HG03432 (cell line): ENCODE data around the gene FCER2.
"Not testable (repeated sequence)": the region's sequence is repeated elsewhere in the genome, so short reads cannot be mapped to it uniquely, and the experiment has no call there.

ENCODE experiments used
- ATAC-seq: cut with Tn5 transposase; IDR thresholded peaks from one replicate; pipeline ENCODE4 v1.9.1; 2021; ENCODE audit warnings: mild to moderate bottlenecking, moderate library complexity; ENCODE audit not compliant: unreplicated experiment

The FCER2 gene

DNA sequence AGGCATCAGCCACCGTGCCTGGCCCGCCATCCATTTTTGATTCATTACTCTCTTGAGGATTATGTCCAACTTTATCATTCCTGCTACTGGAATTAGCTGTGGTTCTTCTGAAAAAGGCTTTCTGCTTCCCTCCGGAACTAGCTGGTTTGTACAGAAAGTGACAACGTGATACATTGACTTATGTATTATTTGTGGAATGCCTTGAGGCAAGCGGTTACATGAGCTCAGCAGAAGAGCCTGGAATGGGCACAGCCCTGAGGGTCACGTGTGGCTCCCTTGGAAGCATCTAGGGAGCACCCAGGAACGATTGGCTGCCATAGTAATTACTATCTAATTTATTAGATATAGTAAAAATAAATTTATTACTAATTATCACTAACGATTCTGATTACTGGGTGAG, 47.5 kb downstream of the FCER2 start:
- ATAC-seq = no peak

GRCh38 chr19:7652061-7652641, 49.8 kb downstream of the FCER2 start:
- no peak for ATAC-seq

DNA sequence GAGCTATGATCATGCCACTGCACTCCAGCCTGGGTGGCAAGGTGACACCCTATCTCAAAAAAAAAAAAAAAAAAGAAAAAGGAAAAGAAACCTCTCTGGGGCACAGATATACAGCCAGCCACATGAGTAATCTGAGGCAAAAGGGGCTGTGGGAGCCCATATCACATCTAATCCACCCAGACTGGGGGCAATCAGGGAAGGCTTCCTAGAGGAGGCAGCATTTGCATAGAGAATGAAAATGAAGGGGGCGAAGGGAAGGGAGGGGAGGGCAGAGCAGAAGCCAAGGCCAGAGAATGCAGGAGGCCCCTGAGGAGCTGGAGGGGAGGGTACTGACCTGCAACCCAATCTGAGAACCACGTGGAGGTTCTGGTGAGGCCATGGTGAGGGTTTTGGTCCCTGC, 51.8 kb downstream of the FCER2 start:
- ATAC-seq = no peak

DNA sequence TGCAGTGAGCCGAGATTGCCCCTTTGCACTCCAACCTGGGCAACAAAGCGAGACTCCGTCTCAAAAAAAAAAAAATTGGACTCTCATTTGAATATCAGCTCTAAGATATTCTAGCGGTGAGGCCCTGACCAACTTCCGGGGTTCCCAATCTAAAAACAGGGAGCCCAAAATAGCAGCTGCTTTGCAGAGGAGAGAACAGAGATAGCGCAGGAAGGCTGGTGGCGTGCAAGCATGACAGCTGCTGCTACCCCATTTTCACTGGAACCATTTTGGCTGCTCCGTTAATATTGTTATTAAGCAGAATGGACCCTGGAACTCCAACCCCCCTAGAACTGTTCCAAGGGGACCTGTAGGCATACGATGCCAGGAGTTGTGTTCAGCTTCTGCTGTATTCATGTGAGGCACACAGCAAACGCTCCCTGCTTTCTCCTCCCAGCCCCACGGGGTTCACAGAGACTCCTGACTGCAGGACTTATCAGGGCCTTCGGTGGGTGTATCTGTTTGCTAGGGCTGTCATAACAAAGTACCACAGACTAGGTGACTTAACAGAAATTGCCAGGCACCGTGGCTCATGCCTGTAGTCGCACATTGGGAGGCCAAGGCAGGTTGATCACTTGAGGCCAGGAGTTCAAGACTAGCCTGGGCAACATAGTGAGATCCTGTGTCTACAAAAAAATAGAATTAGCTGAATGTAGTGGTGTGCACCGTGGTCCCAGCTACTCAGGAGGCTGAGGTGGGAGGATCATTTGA, 53.5 kb downstream of the FCER2 start:
- no peak for ATAC-seq

GRCh38 chr19:7647156-7647555, 54.8 kb downstream of the FCER2 start:
- no peak for ATAC-seq

GRCh38 chr19:7646426-7646700, 55.6 kb downstream of the FCER2 start:
- no peak for ATAC-seq

DNA sequence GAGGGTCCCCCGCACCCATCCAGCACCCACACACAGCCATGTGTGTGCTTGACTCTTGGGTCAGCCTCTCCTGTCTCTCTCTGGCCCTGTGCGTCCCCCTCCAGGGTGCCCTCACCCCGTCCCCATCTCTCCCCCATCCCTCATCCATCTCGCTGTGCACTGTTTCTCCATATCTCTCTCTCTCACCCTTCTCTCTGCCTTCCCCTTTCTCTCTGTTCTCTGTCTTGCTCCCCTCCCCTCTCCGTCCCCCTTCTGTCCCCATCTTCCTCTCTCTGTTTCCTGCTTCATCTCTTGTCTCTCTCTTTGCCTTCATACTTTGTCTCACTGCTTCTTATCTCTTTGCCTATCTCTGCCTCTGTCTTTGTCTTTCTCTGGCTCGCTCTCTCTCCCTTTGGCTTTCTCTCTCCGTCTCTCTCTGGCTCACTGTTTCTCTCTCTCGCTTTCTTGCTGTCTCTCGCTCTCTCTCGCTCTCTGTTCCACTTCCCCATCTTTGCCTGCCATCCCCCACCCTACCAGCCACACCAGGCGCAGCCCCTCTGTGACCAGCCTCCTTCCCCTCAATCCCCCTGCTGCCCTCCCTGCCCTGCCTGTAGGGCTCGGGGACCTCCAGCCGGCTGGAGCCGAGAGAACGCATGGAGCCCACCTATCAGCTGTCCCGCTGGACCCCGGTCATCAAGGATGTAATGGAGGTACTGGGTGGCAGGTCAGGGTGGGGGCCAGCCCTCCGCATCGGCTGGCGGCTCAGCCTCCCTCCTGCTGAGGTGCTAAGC, 56.1 kb downstream of the FCER2 start:
- no peak for ATAC-seq

GRCh38 chr19:7645163-7645562, 56.8 kb downstream of the FCER2 start:
- no peak for ATAC-seq

- ATAC-seq = no peak
Measured at GRCh38 chr19:7644550-7644877, 57.4 kb downstream of the FCER2 start.

GRCh38 chr19:7643629-7644549, 58.0 kb downstream of the FCER2 start:
- ATAC-seq = not testable (repeated sequence)

GRCh38 chr19:7643031-7643415, 58.9 kb downstream of the FCER2 start:
- no peak for ATAC-seq

GRCh38 chr19:7642295-7643030, 59.5 kb downstream of the FCER2 start:
- ATAC-seq = no peak

DNA sequence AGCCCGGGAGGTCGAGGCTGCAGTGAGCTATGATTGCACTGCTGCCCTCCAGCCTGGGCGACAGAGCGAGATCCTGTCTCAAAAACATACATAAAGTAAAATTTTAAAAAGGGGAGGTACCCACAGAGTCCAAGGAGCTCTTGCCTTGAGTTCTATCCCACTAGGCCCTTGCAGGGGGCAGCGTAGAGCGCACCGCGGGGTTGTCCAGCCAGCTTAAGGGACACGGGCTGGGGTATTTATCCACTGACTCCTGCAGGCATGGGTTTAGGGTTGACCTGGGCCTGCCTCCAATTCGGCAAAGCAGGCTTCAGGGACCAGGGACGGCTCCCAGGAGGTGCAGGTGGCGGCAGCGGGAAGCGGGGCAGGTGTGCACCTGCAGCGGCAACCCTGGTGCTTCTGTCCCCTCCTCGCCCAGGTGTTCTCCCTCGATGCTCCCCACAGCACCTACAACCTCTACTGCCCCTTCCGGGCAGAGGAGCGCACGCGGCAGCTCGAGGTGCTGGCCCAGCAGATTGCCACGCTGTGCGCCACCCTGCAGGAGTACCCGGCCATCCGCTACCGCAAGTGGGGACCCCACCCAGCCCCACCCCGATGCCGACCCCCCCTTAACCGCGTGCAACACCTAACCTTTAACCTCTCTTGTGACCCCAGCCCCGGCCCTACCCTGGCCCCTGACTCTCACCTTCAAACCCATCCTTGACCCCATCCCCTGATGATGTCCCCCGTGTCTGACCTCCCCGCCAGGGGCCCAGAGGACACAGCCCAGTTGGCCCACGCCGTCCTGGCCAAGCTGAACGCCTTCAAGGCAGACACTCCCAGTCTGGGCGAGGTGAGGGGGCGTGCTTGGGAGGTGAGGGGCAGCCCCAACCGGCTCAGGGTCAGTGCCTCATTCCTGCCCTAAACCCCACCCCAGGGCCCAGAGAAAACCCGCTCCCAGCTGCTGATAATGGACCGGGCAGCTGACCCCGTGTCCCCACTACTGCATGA, 60.3 kb downstream of the FCER2 start:
- no peak for ATAC-seq

DNA sequence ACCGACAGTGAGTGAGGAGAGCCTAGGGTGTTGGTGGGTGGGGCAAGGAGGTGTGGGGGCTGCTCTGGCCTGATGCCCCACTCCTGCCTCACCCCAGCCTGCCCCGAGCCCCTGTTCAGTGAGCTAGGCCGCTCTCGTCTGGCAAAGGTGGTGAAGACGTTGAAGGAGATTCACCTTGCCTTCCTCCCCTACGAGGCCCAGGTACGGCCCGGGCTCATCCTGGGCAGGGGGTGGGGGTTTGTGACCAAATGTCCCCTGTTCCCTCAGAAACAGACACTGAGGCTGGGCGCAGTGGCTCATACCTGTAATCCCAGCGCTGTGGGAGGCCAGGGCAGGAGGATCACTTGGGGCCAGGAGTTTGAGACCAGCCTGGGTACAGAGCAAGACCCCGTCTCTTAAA, 61.1 kb downstream of the FCER2 start:
- ATAC-seq = no peak

DNA sequence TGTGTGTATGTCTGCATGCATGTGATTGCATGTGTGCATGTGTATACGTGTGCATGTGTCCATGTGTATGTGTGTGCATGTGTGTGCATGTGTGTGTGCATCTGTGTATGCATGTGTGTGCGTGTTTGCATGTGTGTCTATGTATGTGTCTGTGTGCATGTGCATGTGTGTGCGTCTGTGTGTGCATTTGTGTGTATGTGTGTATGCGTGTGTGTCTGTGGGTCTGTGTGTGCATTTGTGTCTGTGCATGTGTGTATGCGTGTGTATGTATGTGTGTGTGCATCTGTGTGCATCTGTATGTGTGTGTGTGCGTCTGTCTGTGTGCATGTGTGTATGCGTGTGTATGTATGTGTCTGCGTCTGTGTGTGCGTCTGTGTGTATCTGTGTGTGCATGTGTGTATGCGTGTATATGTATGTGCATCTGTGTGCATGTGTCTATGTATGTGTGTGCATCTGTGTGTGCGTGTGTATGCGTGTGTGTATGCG, 62.0 kb downstream of the FCER2 start:
- ATAC-seq = no peak

GRCh38 chr19:7638802-7639465, 63.0 kb downstream of the FCER2 start:
- no peak for ATAC-seq
